HCT116 (cell line): ENCODE data around the gene SERPINA3. TPM values are rescaled to one million over a fixed set of nuclear protein-coding genes. Genes with fewer than 3 reads are reported as not detected.

ENCODE experiments used
- ATAC-seq: fragments of 200-7000 bp; cut with Tn5 transposase; 2 replicates; pipeline ENCODE4 v1.9.1; 2020; ENCODE audit warnings: mild to moderate bottlenecking, moderate library complexity
- BruUV-seq: library from RNA; stranded (reverse); fragments of 400-500 nt; replicated peaks from 2 replicates; lab custom pipeline; 2021; lab: Mats Ljungman, UMichigan
- CTCF ChIA-PET: fragments of 300-600 bp; sonication (Branson Sonifier 250); formaldehyde crosslinking; loops from one replicate; lab custom pipeline; 2021; ENCODE audit warnings: antibody characterized with exemption; lab: Charles Lee
- POLR2A ChIA-PET: fragments of 300-600, 350-600 bp; sonication (Branson Sonifier 250); formaldehyde crosslinking; loops from one replicate; lab custom pipeline; 2021; ENCODE audit warnings: antibody characterized with exemption; lab: Charles Lee
- RAD21 ChIA-PET, 2 experiments: fragments of 300-600 bp; sonication (Branson Sonifier 250); formaldehyde crosslinking; loops; one replicate each; lab custom pipeline; 2023; ENCODE audit warnings: low total read pairs in 2 of 2; ENCODE audit not compliant: uncharacterized antibody in 2 of 2, unreplicated experiment in 2 of 2, low non-redundant PET in 1 of 2; lab: Charles Lee
- DNase-seq: peaks from one replicate; pipeline ENCODE4 v3.0.0-alpha.2; 2010; ENCODE audit warnings: low read depth, low spot score
- H2AFZ ChIP-seq: fragments of 200-600 bp; shearing (Covaris generic), sonication (generic); 2 replicates; pipeline ENCODE4 v1.6.1; 2017; ENCODE audit warnings: low read depth, mixed run types, mixed read lengths, antibody characterized with exemption, low read length; ENCODE audit not compliant: poor library complexity, severe bottlenecking
- H3K27ac ChIP-seq: 2 replicates; pipeline ENCODE4 v1.5.1; 2012; ENCODE audit warnings: low read depth, low read length
- H3K27me3 ChIP-seq: fragments of 200-600 bp; sonication (generic); 2 replicates; pipeline ENCODE4 v1.6.1; 2016; ENCODE audit warnings: mixed run types, low read length, mixed read lengths; ENCODE audit not compliant: insufficient read depth
- H3K36me3 ChIP-seq, 2 experiments: fragments of 200-500 bp in 1 of 2; fragments of 200-600 bp in 1 of 2; sonication (Bioruptor generic) in 1 of 2; sonication (generic) in 1 of 2; 2 replicates each; pipeline versions ENCODE4 v1.5.1 to v1.6.1; 2014 to 2016; ENCODE audit warnings: low read length in 2 of 2, inconsistent platforms in 1 of 2, mixed read lengths in 1 of 2, mixed run types in 1 of 2; ENCODE audit not compliant: insufficient read depth in 2 of 2, control insufficient read depth in 1 of 2
- H3K4me1 ChIP-seq, 2 experiments: fragments of 200-600 bp in 1 of 2; sonication (generic) in 1 of 2; 2 replicates each; pipeline versions ENCODE4 v1.5.1 to v1.6.1; 2012 to 2017; ENCODE audit warnings: low read length in 2 of 2, inconsistent platforms in 1 of 2, mild to moderate bottlenecking in 1 of 2, mixed read lengths in 1 of 2, mixed run types in 1 of 2, moderate library complexity in 1 of 2; ENCODE audit not compliant: insufficient read depth in 2 of 2, control insufficient read depth in 1 of 2
- H3K4me2 ChIP-seq: fragments of 200-600 bp; sonication (generic); 2 replicates; pipeline ENCODE4 v1.6.1; 2017; ENCODE audit warnings: mixed run types, low read length, mixed read lengths
- H3K4me3 ChIP-seq, 2 experiments: fragments of 200-600 bp in 1 of 2; sonication (generic) in 1 of 2; replicated peaks in 1 of 2; 2 replicates each; pipeline ENCODE4 v1.5.1; 2011 to 2016; ENCODE audit warnings: low read length in 2 of 2, control low read depth in 1 of 2, low read depth in 1 of 2, mild to moderate bottlenecking in 1 of 2, mixed read lengths in 1 of 2, mixed run types in 1 of 2
- H3K79me2 ChIP-seq: fragments of 200-600 bp; sonication (generic); 2 replicates; pipeline ENCODE4 v1.6.1; 2017; ENCODE audit warnings: mild to moderate bottlenecking, mixed run types, low read length, moderate library complexity, mixed read lengths; ENCODE audit not compliant: insufficient read depth
- H3K9ac ChIP-seq: fragments of 200-600 bp; sonication (generic); 2 replicates; pipeline ENCODE4 v1.6.1; 2016; ENCODE audit warnings: low read length, mixed read lengths
- H3K9me2 ChIP-seq: fragments of 200-600 bp; sonication (generic), shearing (Covaris generic); 2 replicates; pipeline ENCODE4 v1.6.1; 2017; ENCODE audit warnings: mixed run types, mild to moderate bottlenecking, moderate library complexity; ENCODE audit not compliant: insufficient read depth
- H3K9me3 ChIP-seq, 2 experiments: fragments of 200-500 bp in 1 of 2; fragments of 200-600 bp in 1 of 2; sonication (Bioruptor generic) in 1 of 2; sonication (generic) in 1 of 2; 2 replicates each; pipeline ENCODE4 v1.6.1; 2014 to 2017; ENCODE audit warnings: low read length in 2 of 2, mixed read lengths in 2 of 2, inconsistent platforms in 1 of 2, low read depth in 1 of 2, mild to moderate bottlenecking in 1 of 2, mixed run types in 1 of 2, moderate library complexity in 1 of 2; ENCODE audit not compliant: control insufficient read depth in 1 of 2, insufficient read depth in 1 of 2
- H4K20me1 ChIP-seq: fragments of 200-600 bp; sonication (generic), shearing (Covaris generic); 2 replicates; pipeline ENCODE4 v1.6.1; 2017; ENCODE audit warnings: mixed run types, mild to moderate bottlenecking, moderate library complexity; ENCODE audit not compliant: insufficient read depth
- CBX3 ChIP-seq: IDR thresholded peaks from 2 replicates; pipeline ENCODE4 v1.6.1; 2012; ENCODE audit warnings: low read depth
- CEBPB ChIP-seq: IDR thresholded peaks from 2 replicates; pipeline ENCODE4 v1.6.1; 2012; ENCODE audit warnings: low read depth
- EZH2 ChIP-seq: fragments of 200-600 bp; sonication (generic); IDR thresholded peaks from 2 replicates; pipeline ENCODE4 v1.6.1; 2017; ENCODE audit warnings: antibody characterized with exemption, mixed run types
- JUND ChIP-seq: IDR thresholded peaks from 2 replicates; pipeline ENCODE4 v1.6.1; 2012
- MAX ChIP-seq: IDR thresholded peaks from 2 replicates; pipeline ENCODE4 v1.6.1; 2012
- POLR2AphosphoS5 ChIP-seq: IDR thresholded peaks from 2 replicates; pipeline ENCODE4 v1.6.1; 2011; ENCODE audit warnings: mild to moderate bottlenecking, low read depth, low read length, moderate library complexity
- RAD21 ChIP-seq: IDR thresholded peaks from 2 replicates; pipeline ENCODE4 v1.6.1; 2012; ENCODE audit warnings: low read depth, mild to moderate bottlenecking
- SIN3A ChIP-seq: IDR thresholded peaks from 2 replicates; pipeline ENCODE4 v1.6.1; 2012; ENCODE audit warnings: low read depth
- SRF ChIP-seq: IDR thresholded peaks from 2 replicates; pipeline ENCODE4 v1.6.1; 2012; ENCODE audit warnings: low read depth
- TCF7L2 ChIP-seq: IDR thresholded peaks from 2 replicates; pipeline ENCODE4 v1.7.0; 2011; ENCODE audit warnings: borderline replicate concordance, inconsistent platforms; ENCODE audit not compliant: insufficient read depth, insufficient read length; ENCODE audit errors: extremely low read depth
- YY1 ChIP-seq: IDR thresholded peaks from 2 replicates; pipeline ENCODE4 v1.6.1; 2011; ENCODE audit warnings: low read length, low read depth, moderate library complexity, mild to moderate bottlenecking; ENCODE audit not compliant: insufficient replicate concordance; ENCODE audit errors: extremely low read depth
- intact Hi-C: fragments of 100-400 bp; cut with micrococcal nuclease; formaldehyde crosslinking; loops from 2 replicates; pipeline ENCODE4 v1.10.0; 2022
- total RNA-seq: library from RNA; stranded (reverse); gene quantifications from one replicate; pipeline ENCODE4 v1.2.1, GENCODE V29; 2021; ENCODE audit not compliant: unreplicated experiment

SERPINA3 gene
- total RNA-seq, 1 experiment from 2014 or later: 4.3 TPM

GRCh38 chr14:94598506-94598815, 13.7 kb upstream of the SERPINA3 start:
- no peaks in the 10 kb centered on the region for H3K79me2 ChIP-seq
- peak overlapping the region; percentile 68 for H3K4me2 ChIP-seq
- H3K4me1 ChIP-seq: peaks cover 36 to 55% of the 10 kb centered on the region in 2 experiments
- ChIA-PET CTCF (interaction anchor here (0.6 to 2.1 kb wide), 3 partner anchors 72 to 380 kb away, joined by 4 to 8 read pairs (median 7); no protein-coding TSS in a partner anchor), POLR2A (interaction anchor here (1.1 to 3.3 kb wide), 4 partner anchors 8 to 41 kb away, joined by 3 to 32 read pairs (median 5); partner anchors contain the start of gene SERPINA5), RAD21 (no interaction called here)
- TF ChIP-seq SIN3A (no peak), YY1 (no peak), EZH2 (no peak), MAX (no peak), SRF (no peak), RAD21 (no peak), CBX3 (no peak), TCF7L2 (no peak), POLR2AphosphoS5 (no peak), CEBPB (no peak), JUND (no peak)
- H3K27ac ChIP-seq: peak overlapping the region; percentile 68
- H3K9me2 ChIP-seq: no peaks in the 10 kb centered on the region
- peak overlapping the region; percentile 49 for H3K9ac ChIP-seq
- no peak for DNase-seq
- BruUV-seq: TSS peak; percentile 47
- intact Hi-C loops: no loop called here
- no peak overlapping the region for H3K4me3 ChIP-seq
- no peaks in the 10 kb centered on the region for H3K9me3 ChIP-seq
- H3K36me3 ChIP-seq: no peaks in the 10 kb centered on the region
- H4K20me1 ChIP-seq: no peaks in the 10 kb centered on the region
- H2AFZ ChIP-seq: peak overlapping the region; percentile 37
- ATAC-seq: no peak
- H3K27me3 ChIP-seq: no peaks in the 10 kb centered on the region
